Measurements from ENCODE around the gene KMT5C.

- TF ChIP-seq POLR2AphosphoS5 (IDR thresholded peaks at IDR 0.05; ENCODE audit: low read depth, low read length), result no peak
- no peak for TF ChIP-seq POLR2A (IDR thresholded peaks at IDR 0.05; ENCODE audit: low read depth, low read length)
- no peak for TF ChIP-seq TAF1 (IDR thresholded peaks at IDR 0.05; ENCODE audit: borderline replicate concordance, low read depth, low read length)
Observed at GRCh38 chr19:55382013-55382412, 42.3 kb downstream of the KMT5C start.
